GM19397 (cell line): ENCODE data around the gene PTPRCAP.

ENCODE experiments used
- ATAC-seq: cut with Tn5 transposase; IDR thresholded peaks from one replicate; pipeline ENCODE4 v1.9.1; 2021; ENCODE audit warnings: mild to moderate bottlenecking, moderate library complexity; ENCODE audit not compliant: unreplicated experiment

The PTPRCAP gene

DNA sequence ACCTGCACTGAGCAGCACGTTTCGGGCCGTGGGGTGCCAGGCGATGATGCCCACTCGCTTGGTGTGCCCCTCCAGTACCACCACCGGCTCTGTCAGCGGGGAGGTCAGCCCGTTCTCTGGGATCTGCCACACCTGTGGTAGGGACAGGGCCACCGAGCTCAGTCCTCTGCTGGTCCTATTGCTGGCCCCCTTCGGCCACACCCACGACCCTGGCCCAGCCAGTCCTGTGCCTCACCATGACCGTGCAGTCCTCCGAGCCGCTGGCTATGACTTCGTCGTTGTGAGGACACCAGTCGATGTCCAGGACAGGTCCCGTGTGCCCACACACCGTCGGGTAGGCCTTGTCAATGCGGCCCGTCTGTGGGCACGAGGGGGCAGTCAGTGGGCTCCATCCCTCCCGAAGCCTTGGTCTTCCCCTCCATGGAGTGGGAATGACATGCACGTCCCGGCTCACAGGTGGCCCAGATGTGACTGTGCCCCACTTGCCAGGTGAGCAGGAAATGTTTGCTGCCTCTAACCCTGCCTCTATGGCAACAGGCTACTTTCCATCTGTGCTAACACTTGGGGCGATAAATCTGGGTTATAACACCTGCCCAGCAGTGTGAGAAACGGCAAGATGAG lies 4.4 kb upstream of the PTPRCAP start:
- ATAC-seq, result no peak

- ATAC-seq, result no peak
Observed at GRCh38 chr11:67441098-67441563, 3.6 kb upstream of the PTPRCAP start.

GRCh38 chr11:67440229-67441097 lies 3.0 kb upstream of the PTPRCAP start:
- ATAC-seq, result no peak

- ATAC-seq, result no peak
Observed at GRCh38 chr11:67439321-67440228, 2.1 kb upstream of the PTPRCAP start.

GRCh38 chr11:67438158-67438902 lies 848 bp upstream of the PTPRCAP start:
- ATAC-seq, result no peak

DNA sequence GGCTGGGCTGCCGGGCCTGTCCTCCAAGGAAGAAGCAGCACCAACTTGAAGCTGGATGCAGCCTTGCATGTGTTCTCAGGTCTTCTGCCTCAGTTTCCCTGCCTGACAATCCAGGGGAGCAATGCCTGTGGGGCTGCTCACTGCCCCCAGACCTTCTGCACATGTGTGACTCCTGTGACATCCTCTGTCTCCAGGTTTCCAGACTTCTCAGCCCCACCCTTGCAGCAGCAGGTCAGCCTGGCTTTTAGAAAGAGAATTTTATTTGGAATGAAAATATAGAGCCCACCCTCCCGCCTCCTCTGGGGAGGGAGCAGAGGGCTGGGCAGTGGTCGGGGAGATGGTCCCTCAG lies 301 bp upstream of the PTPRCAP start:
- no peak for ATAC-seq

- ATAC-seq, result no peak
Observed at GRCh38 chr11:67436459-67437081, 912 bp downstream of the PTPRCAP start.

DNA sequence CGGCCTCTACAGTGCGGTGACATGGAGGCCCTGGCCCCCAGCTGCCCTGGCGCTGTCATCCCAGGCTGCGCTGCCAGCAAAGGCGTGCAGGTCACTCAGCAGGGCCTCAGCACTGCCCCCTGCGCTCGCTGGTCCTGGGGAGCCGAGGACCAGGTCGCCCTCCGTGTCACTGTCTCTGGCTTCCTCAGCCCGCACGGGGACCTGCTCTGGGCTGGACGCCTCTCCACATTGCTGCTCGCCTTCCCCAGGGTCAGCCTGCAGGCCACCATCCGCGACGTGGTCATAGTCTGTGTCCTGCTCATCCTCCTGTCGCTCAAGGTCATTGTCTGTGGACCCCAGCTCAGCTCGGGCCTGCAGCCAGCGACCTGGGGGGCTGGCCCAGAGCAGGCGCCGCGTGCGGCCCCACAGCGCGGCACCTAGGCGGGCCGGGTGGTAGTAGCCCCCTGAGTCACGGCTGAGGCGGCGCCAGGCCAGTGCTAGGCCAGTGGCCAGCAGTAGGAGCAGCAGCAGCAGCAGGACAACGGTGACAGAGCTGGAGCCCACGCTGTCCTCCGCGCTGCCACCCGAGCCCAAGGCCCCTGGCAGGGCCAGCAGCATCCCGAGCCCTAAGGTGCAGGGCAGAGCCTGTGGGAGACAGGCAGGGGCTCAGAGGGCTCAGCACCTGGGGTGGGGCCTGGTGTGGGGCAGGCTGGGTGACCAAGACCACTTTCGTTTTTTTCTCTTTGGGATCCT lies 1.6 kb downstream of the PTPRCAP start:
- ATAC-seq, result no peak

DNA sequence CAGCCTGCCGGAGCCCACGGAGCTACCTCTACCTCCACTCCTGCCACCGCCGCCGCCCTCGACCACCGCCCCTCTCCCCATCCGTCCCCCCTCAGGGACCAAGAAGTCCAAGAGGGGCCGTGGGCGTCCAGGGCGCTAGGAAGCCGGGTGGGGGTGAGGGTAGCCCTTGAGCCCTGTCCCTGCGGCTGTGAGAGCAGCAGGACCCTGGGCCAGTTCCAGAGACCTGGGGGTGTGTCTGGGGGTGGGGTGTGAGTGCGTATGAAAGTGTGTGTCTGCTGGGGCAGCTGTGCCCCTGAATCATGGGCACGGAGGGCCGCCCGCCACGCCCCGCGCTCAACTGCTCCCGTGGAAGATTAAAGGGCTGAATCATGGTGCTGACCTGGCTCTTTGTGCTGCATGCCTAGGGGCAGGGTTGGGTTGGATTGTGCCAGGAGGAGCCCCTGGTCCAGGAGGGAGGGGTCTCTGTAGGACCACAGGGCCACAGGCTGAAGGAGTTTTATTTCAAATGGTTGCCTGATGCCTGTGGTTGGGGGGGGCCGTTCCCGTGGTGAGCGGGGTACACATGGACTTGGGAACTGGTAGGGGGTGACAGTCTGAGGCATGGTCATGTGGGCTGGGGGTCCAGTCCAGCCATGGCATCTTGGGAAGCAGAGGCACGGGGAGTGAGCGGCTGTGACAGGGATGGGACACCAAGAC lies 2.3 kb downstream of the PTPRCAP start:
- ATAC-seq, result no peak

DNA sequence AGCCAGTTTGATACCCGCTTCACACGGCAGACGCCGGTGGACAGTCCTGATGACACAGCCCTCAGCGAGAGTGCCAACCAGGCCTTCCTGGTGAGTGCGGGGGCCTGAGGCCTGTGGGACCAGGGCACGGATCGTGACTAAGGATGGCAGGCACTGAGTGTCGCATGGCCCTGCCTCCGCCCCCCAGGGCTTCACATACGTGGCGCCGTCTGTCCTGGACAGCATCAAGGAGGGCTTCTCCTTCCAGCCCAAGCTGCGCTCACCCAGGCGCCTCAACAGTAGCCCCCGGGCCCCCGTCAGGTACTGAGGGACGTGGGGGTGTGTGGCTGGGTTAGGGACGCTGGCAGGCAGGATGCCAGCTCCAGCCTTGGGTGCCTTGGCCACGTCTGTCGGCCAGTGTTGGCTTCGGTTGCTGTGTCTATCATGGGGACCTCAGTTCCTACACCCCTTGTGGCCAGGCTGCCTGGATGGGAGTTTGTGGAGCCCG lies 3.0 kb downstream of the PTPRCAP start:
- no peak for ATAC-seq

DNA sequence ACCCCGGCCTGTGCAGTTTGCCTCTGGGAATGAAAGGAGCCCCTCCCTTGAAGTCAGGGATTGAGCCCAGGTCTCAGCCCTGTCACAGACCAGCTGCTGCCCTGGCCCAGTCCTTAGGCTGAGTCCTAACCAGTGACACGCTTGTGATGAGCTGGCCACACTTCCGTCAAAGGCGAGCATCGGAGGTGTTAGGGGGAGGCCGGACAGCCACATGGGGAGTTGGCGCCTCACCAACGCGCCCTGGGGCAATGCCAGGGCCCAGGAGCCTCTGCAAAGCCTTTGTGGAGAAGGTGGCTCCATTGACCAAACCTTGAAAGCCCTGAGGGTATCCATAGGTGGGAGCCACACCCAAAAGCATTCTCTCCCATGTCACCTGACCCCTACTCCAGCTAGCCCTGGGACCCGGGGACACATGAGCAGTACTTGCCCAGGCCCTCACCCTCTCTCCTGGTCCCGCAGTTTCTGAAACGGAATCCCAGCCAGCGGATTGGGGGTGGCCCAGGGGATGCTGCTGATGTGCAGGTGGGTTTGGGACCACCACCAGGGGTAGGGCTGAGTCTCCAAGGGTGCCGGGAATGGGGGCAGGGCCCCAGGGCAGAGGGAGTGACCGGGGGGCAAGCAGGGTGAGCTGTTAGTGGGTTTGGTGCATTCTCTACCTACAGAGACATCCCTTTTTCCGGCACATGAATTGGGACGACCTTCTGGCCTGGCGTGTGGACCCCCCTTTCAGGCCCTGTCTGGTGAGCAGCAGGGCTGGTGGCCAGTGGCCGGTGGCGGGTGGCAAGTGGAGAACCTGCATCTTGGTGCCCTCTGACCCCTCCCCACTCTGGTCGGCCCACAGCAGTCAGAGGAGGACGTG lies 3.7 kb downstream of the PTPRCAP start:
- no peak for ATAC-seq

GRCh38 chr11:67432655-67433349 lies 4.7 kb downstream of the PTPRCAP start:
- no peak for ATAC-seq

GRCh38 chr11:67431346-67432249 lies 5.9 kb downstream of the PTPRCAP start:
- ATAC-seq, result no peak

DNA sequence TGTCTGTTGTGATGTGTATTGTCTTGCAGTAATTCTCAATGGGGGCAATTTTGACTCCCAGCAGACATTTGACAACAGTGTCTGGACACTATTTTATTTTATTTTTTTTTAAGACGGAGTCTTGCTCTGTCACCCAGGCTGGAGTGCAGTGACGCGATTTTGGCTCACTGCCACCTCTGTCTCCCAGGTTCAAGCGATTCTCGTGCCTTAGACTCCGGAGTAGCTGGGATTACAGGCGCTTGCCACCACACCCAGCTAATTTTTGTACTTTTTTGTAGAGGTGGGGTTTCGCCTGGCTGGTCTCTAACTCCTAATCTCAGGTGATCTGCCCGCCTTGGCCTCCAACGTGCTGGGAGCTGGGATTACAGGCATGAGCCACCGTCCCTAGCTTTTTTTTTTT lies 7.8 kb downstream of the PTPRCAP start:
- no peak for ATAC-seq

GRCh38 chr11:67429038-67429668 lies 8.3 kb downstream of the PTPRCAP start:
- ATAC-seq, result no peak
